NT2/D1 (cell line): Measurements from ENCODE around the gene ACP2.
"Not testable (repeated sequence)": the region's sequence is repeated elsewhere in the genome, so short reads cannot be mapped to it uniquely, and the experiment has no call there.

Experiments
- DNase-seq: peaks from one replicate; pipeline ENCODE4 v3.0.0-alpha.2; 2011; ENCODE audit warnings: low read depth, low spot score
- H3K27me3 ChIP-seq: 2 replicates; pipeline ENCODE4 v1.6.0; 2011; ENCODE audit warnings: mild to moderate bottlenecking; ENCODE audit not compliant: insufficient read length, insufficient read depth
- H3K36me3 ChIP-seq: 2 replicates; pipeline ENCODE4 v1.6.1; 2011; ENCODE audit warnings: mild to moderate bottlenecking, low read length, mixed read lengths; ENCODE audit not compliant: insufficient read depth, insufficient read length
- H3K4me1 ChIP-seq: 2 replicates; pipeline ENCODE4 v1.5.1; 2011; ENCODE audit not compliant: insufficient read depth, insufficient read length
- H3K4me3 ChIP-seq: 2 replicates; pipeline ENCODE4 v1.5.1; 2011; ENCODE audit warnings: low read depth; ENCODE audit not compliant: insufficient read length
- H3K9ac ChIP-seq: 2 replicates; pipeline ENCODE4 v1.6.0; 2011; ENCODE audit warnings: low read depth; ENCODE audit not compliant: insufficient read length
- H3K9me3 ChIP-seq: 2 replicates; pipeline ENCODE4 v1.5.1; 2011; ENCODE audit warnings: mild to moderate bottlenecking, low read length; ENCODE audit not compliant: insufficient read depth
- SUZ12 ChIP-seq: IDR thresholded peaks from 2 replicates; pipeline ENCODE4 v1.6.1; 2011; ENCODE audit not compliant: insufficient read length, insufficient read depth; ENCODE audit errors: extremely low read depth
- YY1 ChIP-seq: IDR thresholded peaks from 2 replicates; pipeline ENCODE4 v1.6.1; 2011; ENCODE audit not compliant: insufficient read length, insufficient read depth
- ZNF274 ChIP-seq: IDR thresholded peaks from 2 replicates; pipeline ENCODE4 v1.6.1; 2011; ENCODE audit warnings: mild to moderate bottlenecking, low read depth, low read length

The ACP2 gene

GRCh38 chr11:47207459-47207858, 41.2 kb downstream of the ACP2 start:
- H3K27me3 ChIP-seq: no peaks in the 10 kb centered on the region
- H3K4me3 ChIP-seq: no peak overlapping the region
- DNase-seq: no peak
- H3K9ac ChIP-seq: no peak overlapping the region
- H3K9me3 ChIP-seq: no peaks in the 10 kb centered on the region; the same call in 1 of the 2 replicates
- H3K4me1 ChIP-seq: peaks cover 6% of the 10 kb centered on the region
- TF ChIP-seq SUZ12 (no peak), YY1 (no peak), ZNF274 (no peak)
- H3K36me3 ChIP-seq: no peaks in the 10 kb centered on the region

- DNase-seq, H3K9me3 ChIP-seq, H3K27me3 ChIP-seq, H3K9ac ChIP-seq, H3K4me1 ChIP-seq, H3K36me3 ChIP-seq, H3K4me3 ChIP-seq: not testable (repeated sequence)
Measured at GRCh38 chr11:47206577-47206976, 42.0 kb downstream of the ACP2 start.

- DNase-seq: no peak
- TF ChIP-seq ZNF274 (no peak), YY1 (no peak), SUZ12 (no peak)
- no peaks in the 10 kb centered on the region for H3K9me3 ChIP-seq
- no peak overlapping the region for H3K9ac ChIP-seq
- H3K36me3 ChIP-seq: no peaks in the 10 kb centered on the region
- H3K4me1 ChIP-seq: peaks cover 10% of the 10 kb centered on the region
- no peaks in the 10 kb centered on the region for H3K27me3 ChIP-seq
- H3K4me3 ChIP-seq: no peak overlapping the region
Measured at GRCh38 chr11:47204637-47204989, 44.0 kb downstream of the ACP2 start.

- TF ChIP-seq YY1: no peak
- no peak for TF ChIP-seq SUZ12
- TF ChIP-seq ZNF274: no peak
- peaks cover 10% of the 10 kb centered on the region for H3K4me1 ChIP-seq
Measured at GRCh38 chr11:47202576-47202975, 46.0 kb downstream of the ACP2 start.

GRCh38 chr11:47201015-47201414, 47.6 kb downstream of the ACP2 start:
- no peaks in the 10 kb centered on the region for H3K9me3 ChIP-seq
- DNase-seq: no peak
- no peak overlapping the region for H3K4me3 ChIP-seq
- no peaks in the 10 kb centered on the region for H3K36me3 ChIP-seq
- peaks cover 10% of the 10 kb centered on the region for H3K4me1 ChIP-seq
- H3K9ac ChIP-seq: no peak overlapping the region
- TF ChIP-seq ZNF274 (no peak), SUZ12 (no peak), YY1 (no peak)
- no peaks in the 10 kb centered on the region for H3K27me3 ChIP-seq

More at GRCh38 chr11:47202576-47202975, 46.0 kb downstream of the ACP2 start:
- no peak overlapping the region for H3K9ac ChIP-seq
- H3K4me3 ChIP-seq: no peak overlapping the region
- no peaks in the 10 kb centered on the region for H3K27me3 ChIP-seq
- no peaks in the 10 kb centered on the region for H3K9me3 ChIP-seq
- no peak for DNase-seq
- H3K36me3 ChIP-seq: no peaks in the 10 kb centered on the region

- not testable (repeated sequence) for H3K27me3 ChIP-seq
Measured at GRCh38 chr11:47198161-47198560, 50.5 kb downstream of the ACP2 start.

GRCh38 chr11:47192111-47192510, 56.5 kb downstream of the ACP2 start:
- Histone ChIP-seq H3K4me1 (peaks cover 15% of the 10 kb centered on the region), H3K36me3 (no peaks in the 10 kb centered on the region), H3K4me3 (no peak overlapping the region), H3K9me3 (no peaks in the 10 kb centered on the region), H3K9ac (no peak overlapping the region), H3K27me3 (no peaks in the 10 kb centered on the region)
- TF ChIP-seq YY1 (no peak), ZNF274 (no peak), SUZ12 (no peak)
- DNase-seq: no peak

More at GRCh38 chr11:47198161-47198560, 50.5 kb downstream of the ACP2 start:
- H3K4me3 ChIP-seq, H3K9me3 ChIP-seq, H3K4me1 ChIP-seq, H3K36me3 ChIP-seq, H3K9ac ChIP-seq, DNase-seq: not testable (repeated sequence)

GRCh38 chr11:47191137-47191536, 57.5 kb downstream of the ACP2 start:
- not testable (repeated sequence) for H3K4me3 ChIP-seq, H3K36me3 ChIP-seq, H3K27me3 ChIP-seq, H3K9ac ChIP-seq, DNase-seq, H3K9me3 ChIP-seq
- peaks cover 15% of the 10 kb centered on the region for H3K4me1 ChIP-seq
